Stimulated activated CD8-positive, alpha-beta memory T cell treated with anti-CD3 and anti-CD28 coated beads, Interleukin-7, amount 100 ng/mL, for 1 hour (primary cell): ENCODE measurements around the gene PDZD2.
A peak's percentile ranks its signal among the peaks of the same experiment; 100 is the strongest.
"Not testable (repeated sequence)": the region's sequence is repeated elsewhere in the genome, so short reads cannot be mapped to it uniquely, and the experiment has no call there.

Experiments
- DNase-seq, 2 donors: peaks; one replicate each; pipeline ENCODE4 v3.0.0-alpha.2; 2020; ENCODE audit warnings: low read depth in 2 of 2

PDZD2 gene

GRCh38 chr5:31638748-31639418 lies at the start of gene PDZD2:
Gene PDZD2, plus strand, starts transcription at chr5:31639131.
- DNase-seq = peak; percentile 22 to 25

GRCh38 chr5:31593665-31594064 lies 45.3 kb upstream of the PDZD2 start:
- DNase-seq = no peak

- DNase-seq = no peak
These were observed 42.6 kb upstream of the PDZD2 start for GRCh38 chr5:31596354-31596753.

DNA sequence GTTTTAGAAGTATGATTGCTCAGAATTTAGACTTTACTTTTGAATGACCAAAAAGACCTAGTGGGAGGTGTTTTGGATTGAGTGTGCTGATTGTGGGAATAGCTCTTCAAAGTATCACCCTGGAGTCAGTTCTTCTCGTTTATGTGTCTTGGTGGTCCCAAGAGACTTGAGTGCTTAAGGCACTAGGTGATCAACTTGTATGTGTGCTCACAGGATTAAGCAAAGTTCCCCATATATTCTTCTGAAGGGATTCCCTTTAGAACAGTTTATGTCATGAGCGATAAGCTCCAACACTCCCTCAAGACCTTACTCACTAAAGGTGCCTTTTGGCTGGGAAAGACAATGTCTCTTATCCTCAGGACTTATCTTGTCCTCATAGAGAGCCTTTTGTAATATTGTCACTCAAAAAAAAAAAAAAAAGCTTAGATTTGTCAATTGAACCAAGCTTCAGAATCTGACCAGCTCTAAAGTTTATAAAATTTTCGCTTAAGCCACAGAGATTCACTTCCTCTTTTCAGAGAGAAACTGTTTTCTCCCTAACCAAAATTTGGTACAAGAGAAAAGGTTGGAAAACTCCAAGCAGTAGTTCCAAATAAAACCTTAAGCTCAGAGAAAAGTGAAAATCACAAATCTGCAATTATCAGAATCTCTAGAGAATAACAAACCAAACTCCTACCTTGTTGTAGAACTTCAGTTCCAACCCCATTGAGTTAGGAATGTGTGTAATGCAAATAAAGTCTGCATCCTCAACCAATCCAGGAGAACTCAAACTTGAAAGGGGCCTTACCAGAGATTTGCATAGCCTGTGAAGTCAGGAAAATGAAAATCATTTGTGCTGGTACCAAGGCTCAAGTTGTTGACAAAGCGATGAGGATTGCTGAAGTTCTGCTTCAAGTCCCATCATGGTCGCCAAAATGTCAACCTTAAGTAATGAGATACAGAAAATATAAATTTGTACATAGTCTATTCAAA lies 40.0 kb upstream of the PDZD2 start:
- DNase-seq = no peak

DNA sequence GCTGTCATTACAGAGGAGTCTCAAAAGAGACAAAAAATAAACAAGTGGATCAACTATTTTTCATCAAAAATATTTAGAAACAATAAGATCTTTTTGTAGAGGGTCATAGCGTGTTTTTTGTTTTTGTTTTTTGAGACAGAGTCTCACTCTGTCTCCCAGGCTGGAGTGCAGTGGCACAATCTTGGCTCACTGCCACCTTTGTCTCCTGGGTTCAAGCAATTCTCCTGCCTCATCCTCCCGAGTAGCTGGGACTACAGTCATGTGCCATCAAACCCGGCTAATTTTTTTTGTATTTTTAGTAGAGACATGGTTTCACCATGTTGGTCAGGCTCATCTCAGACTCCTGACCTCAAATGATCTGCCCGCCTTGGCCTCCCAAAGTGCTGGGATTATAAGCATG lies 36.6 kb upstream of the PDZD2 start:
- not testable (repeated sequence) for DNase-seq

DNA sequence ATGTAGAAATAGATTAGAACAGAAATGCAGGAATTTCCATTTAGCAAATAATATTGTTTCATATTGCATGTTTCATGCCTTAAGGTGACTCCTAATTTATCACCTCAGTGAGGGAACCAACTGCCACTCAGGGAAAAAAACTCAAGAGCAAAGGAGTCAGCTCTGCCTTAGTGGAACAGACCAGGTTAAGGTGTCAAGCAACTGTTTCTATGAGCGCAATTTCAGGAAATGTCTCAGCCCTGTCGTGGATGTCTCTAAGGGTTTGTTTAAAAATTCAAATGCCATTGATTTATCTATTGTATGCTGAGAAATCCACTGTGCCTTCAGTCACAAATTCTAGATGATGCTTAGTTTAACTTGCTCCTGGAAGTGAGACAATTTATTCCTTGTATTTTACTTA lies 34.7 kb upstream of the PDZD2 start:
- no peak for DNase-seq

- no peak for DNase-seq
These were observed 34.3 kb upstream of the PDZD2 start for GRCh38 chr5:31604644-31605043.

- no peak for DNase-seq
These were observed 33.0 kb upstream of the PDZD2 start for GRCh38 chr5:31605920-31606319.

DNA sequence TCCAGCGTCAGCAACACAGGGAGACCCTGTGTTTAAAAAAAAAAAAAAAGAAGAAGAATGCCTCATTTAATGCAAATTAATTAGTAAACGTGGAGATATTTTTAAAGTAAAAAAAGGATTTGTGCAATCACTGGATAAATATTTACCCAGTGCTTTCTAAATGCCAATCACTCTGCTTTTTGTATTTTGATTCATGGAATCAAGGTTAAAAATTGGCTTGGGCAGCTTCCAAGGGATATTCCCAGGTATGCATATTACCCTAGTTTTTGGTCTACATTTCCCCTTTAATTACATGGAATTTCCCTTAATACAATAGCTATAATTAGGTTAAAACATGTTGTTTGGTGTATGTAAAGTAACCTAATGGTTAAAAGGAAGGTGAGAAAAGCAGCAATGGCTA lies 31.4 kb upstream of the PDZD2 start:
- no peak for DNase-seq

GRCh38 chr5:31611002-31611401 lies 27.9 kb upstream of the PDZD2 start:
- no peak for DNase-seq

GRCh38 chr5:31613651-31614050 lies 25.3 kb upstream of the PDZD2 start:
- no peak for DNase-seq

DNA sequence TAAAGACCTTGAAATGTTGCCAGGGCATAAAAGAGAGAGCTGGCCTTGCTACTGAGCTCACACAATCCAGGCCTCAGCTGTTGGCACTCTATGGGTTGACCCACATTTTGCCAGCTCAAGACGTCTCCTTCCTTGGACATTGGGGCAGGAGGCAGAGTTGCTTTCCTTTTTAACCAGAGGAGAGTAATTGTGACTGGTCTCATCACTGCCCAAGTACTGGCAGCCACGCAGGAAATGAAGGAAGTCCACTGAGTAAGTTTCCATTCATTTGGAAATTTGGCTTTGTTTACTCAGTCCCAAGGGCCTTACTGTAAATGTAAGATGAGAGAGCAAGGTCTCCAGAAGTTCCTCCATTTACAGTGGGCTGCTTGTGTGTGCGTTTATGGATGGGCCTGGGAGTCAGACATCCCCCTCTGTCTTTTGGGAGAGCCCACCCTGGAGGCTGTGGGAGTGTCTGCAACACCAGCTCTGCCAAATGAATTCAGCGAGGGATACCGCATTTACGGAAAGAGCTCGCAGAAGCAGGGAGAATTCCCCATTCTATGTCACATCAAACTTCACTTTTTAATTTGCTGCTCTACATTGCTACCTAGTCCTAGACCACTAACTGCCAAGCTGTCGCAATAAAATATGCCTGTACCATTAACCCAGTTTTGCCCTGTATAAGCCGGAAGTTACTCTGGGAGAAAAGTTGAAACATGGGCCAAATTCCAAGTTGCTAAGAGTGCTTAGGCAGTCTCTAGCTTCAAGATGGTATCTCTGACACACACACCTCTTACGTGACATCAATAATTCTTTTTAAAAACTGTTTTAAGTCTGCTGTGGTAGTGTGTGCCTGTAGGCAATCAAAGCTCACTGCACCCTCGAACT lies 24.5 kb upstream of the PDZD2 start:
- DNase-seq = no peak

DNA sequence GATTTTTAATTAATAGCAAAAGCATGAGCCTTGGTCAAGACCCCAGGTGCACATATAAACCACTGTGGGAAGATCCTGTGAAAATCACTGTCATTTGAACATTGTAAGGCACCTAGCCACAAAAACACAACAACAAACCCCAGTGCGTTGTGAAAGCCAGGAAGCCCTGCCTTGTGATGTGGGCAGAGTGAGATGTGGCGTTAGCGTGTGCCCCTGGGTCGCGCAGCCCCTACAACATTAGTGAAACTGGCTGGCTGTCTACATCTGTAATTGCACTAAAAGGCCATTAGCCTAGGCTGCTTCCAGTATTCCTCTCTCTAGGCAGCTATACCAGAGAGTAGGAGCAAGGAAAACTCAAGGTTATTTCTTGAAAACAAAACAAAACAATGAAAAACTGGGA lies 21.1 kb upstream of the PDZD2 start:
- no peak for DNase-seq

GRCh38 chr5:31620026-31620425 lies 18.9 kb upstream of the PDZD2 start:
- no peak for DNase-seq

DNA sequence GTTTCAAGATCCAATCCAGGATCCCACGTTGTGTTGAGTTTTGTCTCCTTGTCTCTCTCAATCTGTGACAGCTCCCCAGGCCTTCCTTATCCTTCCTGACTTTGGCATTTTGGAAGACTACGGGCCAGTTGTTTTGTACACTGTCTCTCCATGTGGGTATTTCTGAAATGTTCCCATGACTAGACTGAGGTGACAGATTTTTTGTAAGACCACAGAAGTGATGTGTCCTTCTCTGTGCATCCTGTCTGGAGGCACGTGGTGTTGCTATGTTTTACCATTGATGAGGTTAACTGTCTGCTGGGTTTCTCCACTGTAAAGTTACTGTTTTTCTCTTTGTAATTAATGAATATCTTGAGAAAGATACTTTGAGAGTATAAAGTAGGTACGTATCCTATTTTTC lies 15.7 kb upstream of the PDZD2 start:
- DNase-seq = no peak

DNA sequence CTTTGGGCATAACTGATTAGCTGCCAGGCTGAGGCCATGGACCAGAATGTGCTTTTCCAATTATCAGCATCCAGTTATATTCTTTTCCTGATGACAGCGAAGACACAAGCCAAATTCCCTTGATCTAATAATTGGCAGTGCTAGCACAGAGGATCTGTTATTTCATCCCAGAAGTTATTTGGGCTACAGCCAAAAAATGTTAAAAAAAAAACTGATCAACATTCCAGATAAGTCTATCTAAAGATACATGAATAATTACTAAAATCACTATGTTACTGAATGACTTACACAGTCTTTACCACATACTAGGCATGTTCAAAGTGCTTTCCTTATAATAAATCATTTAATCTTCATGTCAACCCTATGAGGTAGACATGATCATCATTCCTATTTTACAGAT lies 13.5 kb upstream of the PDZD2 start:
- DNase-seq = no peak

DNA sequence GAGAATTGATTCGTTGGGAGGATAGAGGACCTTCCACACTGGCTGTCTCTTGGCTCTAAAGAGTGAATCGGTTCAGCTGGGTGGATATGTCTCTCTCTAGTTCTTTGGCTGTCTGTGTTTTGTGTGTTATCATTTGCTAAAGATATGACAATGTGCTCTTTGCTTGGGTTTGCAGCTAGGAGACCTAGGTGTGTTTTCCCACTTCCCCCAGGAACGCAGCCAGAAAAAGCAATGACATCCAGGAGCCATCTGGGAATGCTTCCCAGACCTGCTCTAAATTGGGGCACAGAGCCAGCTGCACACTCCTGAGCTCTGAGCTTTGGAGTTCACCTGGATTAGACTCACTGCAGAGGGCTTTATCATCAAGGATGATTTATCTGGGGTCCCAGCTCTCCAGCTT lies 12.8 kb upstream of the PDZD2 start:
- DNase-seq = no peak

GRCh38 chr5:31626604-31627234 lies 12.2 kb upstream of the PDZD2 start:
- DNase-seq = no peak

- no peak for DNase-seq
These were observed 8.0 kb upstream of the PDZD2 start for GRCh38 chr5:31630931-31631330.

- DNase-seq = no peak
These were observed 6.5 kb upstream of the PDZD2 start for GRCh38 chr5:31632460-31632859.

DNA sequence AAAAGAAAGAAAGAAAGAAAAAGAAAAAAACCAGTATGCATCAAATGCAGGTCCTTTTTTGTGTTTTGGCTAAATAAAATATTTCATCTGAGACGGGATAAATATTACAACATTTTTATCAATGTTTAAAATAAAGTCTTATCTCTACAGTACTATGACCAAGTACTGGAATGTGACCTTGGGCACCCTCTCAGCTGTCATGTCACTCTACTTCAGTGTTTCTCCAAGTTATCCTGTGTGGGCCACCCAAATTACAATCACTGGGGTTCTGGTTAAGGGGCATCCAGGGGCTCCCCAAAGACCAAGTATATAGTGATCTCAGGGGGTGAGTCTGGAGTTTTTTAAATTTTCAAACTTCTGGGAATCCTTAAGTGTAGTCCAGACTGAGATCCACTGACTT lies 3.5 kb upstream of the PDZD2 start:
- DNase-seq = no peak

DNA sequence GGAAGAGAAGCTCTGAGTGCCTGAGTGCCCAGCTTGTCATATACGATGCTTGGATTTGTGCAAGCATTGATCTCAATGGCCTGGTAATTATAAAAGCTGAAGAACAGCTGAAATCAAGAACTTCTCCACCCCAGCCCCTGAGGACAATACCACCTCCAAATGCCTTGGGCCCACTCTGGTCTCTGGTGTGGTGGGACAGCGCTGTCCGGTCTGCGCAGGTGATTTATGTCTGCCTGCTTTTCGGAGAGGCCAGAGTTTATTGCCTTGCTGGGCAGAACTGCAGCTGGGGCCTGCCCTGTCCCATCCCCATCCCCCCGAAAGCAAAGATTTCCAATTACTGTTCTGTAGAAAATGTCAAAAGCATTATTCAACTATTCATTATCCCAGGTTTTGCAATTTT lies 1.1 kb upstream of the PDZD2 start:
- DNase-seq = no peak
